AG10803 (cell line): Measurements from ENCODE around the gene NCS1.
"Not testable (repeated sequence)": the region's sequence is repeated elsewhere in the genome, so short reads cannot be mapped to it uniquely, and the experiment has no call there.

Source experiments
- DNase-seq: peaks from one replicate; pipeline ENCODE4 v3.0.0; 2010; ENCODE audit warnings: low read depth
- H3K4me3 ChIP-seq: 2 replicates; pipeline ENCODE4 v1.5.1; 2011; ENCODE audit warnings: mild to moderate bottlenecking, low read length, control low read depth
- TF ChIP-seq, protein P1 (sequence below): conservative IDR thresholded peaks from 2 replicates; pipeline ENCODE4 v1.5.1; 2011; ENCODE audit warnings: mild to moderate bottlenecking, low read length, control low read depth, inconsistent platforms

The NCS1 gene

DNA sequence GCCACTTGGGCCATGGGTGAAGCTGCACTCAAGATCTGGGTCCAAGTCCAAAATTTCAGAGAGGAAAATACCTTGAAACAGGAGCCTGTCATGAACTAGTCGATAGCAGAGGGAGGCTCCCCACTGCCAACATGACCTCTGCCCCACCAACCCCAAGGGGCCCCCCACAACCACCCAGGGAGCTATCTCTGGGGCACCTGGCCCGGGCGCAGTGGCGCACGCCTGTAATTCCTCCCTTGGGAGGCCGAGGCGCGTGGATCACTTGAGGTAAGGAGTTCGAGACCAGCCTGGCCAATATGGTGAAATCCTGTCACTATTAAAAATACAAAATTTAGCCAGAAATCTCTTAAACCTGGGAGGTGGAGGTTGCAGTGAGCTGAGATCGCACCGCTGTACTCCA is 73.3 kb downstream of the NCS1 start:
- no peak for DNase-seq
- TF ChIP-seq, protein P1, sequence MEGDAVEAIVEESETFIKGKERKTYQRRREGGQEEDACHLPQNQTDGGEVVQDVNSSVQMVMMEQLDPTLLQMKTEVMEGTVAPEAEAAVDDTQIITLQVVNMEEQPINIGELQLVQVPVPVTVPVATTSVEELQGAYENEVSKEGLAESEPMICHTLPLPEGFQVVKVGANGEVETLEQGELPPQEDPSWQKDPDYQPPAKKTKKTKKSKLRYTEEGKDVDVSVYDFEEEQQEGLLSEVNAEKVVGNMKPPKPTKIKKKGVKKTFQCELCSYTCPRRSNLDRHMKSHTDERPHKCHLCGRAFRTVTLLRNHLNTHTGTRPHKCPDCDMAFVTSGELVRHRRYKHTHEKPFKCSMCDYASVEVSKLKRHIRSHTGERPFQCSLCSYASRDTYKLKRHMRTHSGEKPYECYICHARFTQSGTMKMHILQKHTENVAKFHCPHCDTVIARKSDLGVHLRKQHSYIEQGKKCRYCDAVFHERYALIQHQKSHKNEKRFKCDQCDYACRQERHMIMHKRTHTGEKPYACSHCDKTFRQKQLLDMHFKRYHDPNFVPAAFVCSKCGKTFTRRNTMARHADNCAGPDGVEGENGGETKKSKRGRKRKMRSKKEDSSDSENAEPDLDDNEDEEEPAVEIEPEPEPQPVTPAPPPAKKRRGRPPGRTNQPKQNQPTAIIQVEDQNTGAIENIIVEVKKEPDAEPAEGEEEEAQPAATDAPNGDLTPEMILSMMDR: no peak

DNA sequence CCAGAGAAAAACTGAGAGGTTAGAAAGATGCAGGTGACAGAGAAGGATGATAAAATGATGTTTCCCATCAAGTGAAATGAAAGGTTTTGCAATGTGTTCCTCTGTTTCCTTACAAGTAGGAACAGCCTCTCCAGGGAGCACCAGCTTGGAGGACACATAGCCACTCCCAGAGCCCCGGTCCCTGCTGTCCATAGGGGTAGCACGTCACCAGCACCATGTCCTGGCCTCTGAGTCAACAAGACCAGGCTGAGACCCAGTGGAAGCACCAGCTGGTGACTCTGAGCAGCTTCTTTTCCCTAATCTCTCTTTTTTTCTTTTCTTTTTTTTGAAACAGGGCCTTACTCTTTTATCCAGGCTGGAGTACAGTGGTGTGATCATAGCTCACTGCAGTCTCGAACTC is 73.9 kb downstream of the NCS1 start:
- TF ChIP-seq, protein P1: no peak
- DNase-seq: no peak
- no peak overlapping the region for H3K4me3 ChIP-seq

More for the DNA sequence above, 73.3 kb downstream of the NCS1 start:
- H3K4me3 ChIP-seq: no peak overlapping the region

DNA sequence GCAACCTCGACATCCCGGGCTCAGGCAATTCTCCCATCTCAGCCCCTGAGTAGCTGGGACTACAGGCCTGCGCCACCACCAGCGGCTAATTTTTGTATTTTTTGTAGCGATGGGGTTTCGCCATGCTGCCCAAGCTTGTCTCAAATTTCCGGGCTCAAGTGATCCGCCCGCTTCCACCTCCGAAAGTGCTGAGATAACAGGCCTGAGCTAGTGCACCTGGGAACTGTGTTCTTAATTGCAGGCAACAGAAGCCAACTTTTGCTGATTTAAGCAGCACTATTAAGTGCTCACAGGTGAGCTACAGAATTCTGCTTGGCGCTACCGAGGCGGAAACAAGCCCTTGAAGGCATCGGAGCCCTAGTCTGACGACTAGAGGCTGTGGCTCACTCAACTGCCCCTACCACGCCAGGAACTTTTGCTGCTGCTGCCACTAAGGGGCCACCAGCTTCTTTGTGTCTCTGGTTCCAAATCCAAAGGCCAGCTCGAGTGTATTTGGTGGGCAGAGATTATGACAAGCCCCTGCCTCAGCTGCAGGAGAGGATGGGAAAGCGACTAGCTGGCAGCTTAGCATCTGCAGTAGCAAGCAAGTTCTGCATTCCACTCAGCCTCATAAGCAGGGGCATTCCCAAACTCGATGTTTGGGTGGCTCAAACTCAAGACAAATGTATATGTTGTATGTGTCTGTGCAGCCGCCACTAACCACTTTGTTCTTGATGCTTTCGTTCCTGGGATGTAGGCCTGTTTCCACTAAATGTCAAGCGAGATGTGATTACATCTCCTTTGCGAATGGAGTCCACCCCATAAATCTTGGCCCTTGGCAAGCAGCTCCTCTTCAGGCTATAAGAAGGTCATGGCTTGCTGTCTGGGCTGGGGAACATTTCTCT is 82.8 kb downstream of the NCS1 start:
- TF ChIP-seq, protein P1: no peak
- H3K4me3 ChIP-seq: no peak overlapping the region
- no peak for DNase-seq

DNA sequence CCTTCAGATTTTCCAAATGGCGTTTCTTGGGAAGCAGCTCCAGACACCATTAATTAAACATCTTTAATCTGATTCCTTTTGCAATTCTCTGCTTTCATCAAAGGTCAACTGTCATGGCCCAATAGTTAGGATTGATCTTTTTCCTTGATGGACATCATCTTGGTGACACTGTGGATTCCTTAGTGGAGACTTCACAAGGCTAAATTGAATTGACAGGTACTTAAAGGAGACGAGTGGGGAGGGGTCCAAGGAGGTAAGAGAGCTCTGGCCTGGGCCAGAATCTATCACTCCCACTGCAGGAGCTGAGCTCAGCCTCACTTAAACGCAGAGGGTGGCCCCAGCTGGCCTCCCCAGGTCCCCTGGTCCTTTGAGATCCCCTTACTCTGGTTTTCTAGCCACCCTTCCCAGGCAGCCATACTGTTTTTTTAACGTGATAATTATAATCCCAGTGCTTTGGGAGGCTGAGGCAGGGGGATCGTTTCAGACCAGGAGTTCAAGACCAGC is 83.5 kb downstream of the NCS1 start:
- TF ChIP-seq, protein P1: no peak
- no peak overlapping the region for H3K4me3 ChIP-seq
- DNase-seq: no peak

DNA sequence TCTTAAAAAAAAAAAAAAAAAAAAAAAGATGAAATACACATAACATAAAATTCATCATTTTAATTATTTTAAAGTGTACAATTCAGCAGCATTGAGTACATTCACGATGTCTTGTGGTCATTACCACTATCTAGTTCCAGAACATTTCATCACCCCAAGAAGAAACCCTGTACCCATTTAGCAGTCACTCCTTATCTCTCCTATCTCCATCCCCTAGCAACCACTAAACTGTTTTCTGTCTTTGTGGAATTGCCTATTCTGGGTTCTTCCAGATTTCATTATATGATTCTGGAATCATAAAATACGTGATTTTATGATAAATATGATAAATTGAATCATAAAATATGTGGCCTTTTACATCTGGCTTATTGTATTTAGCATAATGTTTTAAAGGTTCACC is 84.4 kb downstream of the NCS1 start:
- H3K4me3 ChIP-seq: no peak overlapping the region
- DNase-seq: no peak
- TF ChIP-seq, protein P1: no peak

DNA sequence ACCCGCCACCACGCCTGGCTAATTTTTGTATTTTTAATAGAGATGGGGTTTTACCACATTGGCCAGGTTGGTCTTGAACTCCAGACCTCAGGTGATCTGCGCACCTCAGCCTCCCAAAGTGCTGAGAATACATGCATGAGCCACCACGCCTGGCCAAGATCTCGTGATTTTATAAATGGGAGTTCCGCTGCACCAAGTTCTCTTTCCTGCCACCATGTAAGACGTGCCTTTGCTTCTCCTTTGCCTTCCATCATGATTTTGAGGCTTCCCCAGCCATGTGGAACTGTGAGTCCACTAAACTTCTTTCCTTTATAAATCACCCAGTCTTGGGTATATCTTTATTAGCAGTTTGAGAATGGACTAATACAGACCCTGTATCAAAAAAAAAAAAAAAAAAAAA is 85.9 kb downstream of the NCS1 start:
- DNase-seq, H3K4me3 ChIP-seq: not testable (repeated sequence)

DNA sequence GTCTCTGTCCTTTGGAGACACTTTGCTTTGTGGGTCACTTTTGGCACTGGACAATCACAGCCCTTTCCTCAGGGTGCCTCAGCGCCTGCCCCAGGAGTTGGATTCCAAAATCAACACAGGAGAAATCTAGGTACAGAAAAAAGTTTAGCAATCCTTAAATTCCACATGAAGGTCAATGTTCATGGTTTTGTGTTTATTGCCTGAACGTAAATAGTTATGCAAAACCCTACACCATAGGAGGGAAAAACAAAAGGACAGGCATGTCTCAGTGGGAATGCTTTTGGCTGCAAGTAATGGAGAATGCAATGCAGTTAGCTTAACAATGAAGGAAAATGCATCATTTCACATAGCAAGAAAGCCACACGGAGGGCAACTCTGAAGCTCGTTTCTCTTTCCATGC is 86.8 kb downstream of the NCS1 start:
- TF ChIP-seq, protein P1: no peak
- H3K4me3 ChIP-seq: no peak overlapping the region
- DNase-seq: no peak
